ENCODE measurements around the gene WWOX. TPM values are rescaled to one million over a fixed set of nuclear protein-coding genes. Genes with fewer than 3 reads are reported as not detected.
A peak's percentile ranks its signal among the peaks of the same experiment; 100 is the strongest.

The WWOX gene
- total RNA-seq, 1 donor from 2014 or later, result 12.6 TPM

DNA sequence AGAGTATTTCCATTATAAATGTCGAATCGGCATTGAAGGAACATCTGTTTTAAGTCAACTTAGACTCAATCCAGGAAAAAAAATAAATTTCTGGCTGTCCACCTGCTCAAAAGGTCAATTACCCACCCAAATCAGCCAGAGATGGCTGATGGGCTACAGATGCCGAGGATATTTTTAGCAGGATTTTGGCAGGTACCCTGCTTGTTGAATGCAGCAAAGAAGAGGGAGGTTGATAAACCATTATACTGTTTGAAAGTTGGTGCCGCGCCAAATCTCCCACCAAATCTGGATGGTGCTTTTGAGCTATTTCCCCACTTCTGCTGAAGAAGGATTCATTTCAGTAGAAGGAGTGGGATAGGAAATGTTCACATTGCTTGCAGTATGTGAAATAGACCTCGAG lies 963.4 kb downstream of the WWOX start:
- TF ChIP-seq, protein P1, sequence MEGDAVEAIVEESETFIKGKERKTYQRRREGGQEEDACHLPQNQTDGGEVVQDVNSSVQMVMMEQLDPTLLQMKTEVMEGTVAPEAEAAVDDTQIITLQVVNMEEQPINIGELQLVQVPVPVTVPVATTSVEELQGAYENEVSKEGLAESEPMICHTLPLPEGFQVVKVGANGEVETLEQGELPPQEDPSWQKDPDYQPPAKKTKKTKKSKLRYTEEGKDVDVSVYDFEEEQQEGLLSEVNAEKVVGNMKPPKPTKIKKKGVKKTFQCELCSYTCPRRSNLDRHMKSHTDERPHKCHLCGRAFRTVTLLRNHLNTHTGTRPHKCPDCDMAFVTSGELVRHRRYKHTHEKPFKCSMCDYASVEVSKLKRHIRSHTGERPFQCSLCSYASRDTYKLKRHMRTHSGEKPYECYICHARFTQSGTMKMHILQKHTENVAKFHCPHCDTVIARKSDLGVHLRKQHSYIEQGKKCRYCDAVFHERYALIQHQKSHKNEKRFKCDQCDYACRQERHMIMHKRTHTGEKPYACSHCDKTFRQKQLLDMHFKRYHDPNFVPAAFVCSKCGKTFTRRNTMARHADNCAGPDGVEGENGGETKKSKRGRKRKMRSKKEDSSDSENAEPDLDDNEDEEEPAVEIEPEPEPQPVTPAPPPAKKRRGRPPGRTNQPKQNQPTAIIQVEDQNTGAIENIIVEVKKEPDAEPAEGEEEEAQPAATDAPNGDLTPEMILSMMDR (IDR thresholded peaks at IDR 0.05; ENCODE audit: insufficient read depth, low read length, severe bottlenecking), result no peak
- FAIRE-seq (no peak), DNase-seq (ENCODE audit: low read depth) (no peak)
- Histone ChIP-seq H3K27me3 (ENCODE audit: control insufficient read depth, insufficient read depth, low read length) (no peaks in the 10 kb centered on the region), H3K4me3 (ENCODE audit: low read depth, low read length) (no peak overlapping the region), H3K36me3 (ENCODE audit: control insufficient read depth, insufficient read depth, low read length) (no peaks in the 10 kb centered on the region)

DNA sequence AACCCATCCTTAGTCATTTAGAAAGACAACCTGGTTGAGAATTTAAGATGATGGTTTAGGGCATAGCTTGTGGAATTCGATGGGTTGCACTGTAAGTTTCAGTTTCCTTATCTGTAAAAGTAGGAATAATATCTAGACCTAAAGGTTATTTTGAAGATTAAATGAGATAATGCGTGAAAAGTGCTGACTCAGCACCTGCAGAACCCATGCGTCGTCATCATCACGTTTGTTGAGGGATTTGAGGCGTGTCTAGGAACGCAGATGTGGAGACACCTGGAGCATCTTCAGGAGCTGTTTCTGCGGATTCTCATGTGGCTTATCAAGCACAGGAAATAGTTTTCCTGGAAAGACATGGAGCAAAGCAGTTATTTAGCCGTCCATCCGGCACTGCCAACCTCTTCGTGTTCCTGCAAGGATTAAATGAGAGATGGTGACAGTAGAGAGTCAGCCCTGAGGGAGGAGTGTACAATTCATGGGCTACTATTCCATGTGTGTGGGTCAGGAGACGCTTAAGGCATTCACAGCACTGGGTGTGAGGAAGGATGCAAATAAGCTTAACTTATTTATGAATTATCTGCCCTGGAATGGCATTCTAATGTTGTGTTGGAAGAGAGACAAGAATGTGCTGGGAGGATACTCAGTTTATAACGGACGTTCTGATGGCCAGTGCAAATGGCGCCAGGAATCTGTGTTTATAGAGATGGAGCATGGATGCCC lies 965.0 kb downstream of the WWOX start:
- no peaks in the 10 kb centered on the region for H3K27me3 ChIP-seq (ENCODE audit: control insufficient read depth, insufficient read depth, low read length)
- no peak overlapping the region for H3K4me3 ChIP-seq (ENCODE audit: low read depth, low read length)
- no peak for DNase-seq (ENCODE audit: low read depth)
- TF ChIP-seq, protein P1 (IDR thresholded peaks at IDR 0.05; ENCODE audit: insufficient read depth, low read length, severe bottlenecking), result no peak
- no peak for FAIRE-seq
- no peaks in the 10 kb centered on the region for H3K36me3 ChIP-seq (ENCODE audit: control insufficient read depth, insufficient read depth, low read length)

DNA sequence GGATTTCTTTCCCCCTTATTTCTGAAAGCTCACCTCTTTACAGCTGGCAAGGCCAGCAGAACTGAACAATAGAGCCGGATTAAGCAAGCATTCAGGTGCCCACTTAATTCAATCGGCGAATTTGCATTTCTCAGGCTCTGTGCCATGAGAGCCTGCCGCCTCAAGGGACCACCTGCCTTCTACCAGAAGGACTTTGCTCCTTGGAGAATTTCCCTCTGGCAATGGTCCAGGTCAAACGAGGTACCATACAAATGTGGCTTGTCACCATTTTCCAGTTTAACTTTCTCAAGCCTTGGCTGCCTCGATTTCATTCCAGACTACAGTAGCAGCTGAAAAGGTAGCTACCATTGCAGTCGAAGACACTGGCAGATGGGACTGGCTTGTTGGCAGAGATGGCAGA lies 967.1 kb downstream of the WWOX start:
- Histone ChIP-seq H3K36me3 (ENCODE audit: control insufficient read depth, insufficient read depth, low read length) (no peaks in the 10 kb centered on the region), H3K4me3 (ENCODE audit: low read depth, low read length) (no peak overlapping the region), H3K27me3 (ENCODE audit: control insufficient read depth, insufficient read depth, low read length) (no peaks in the 10 kb centered on the region)
- DNase-seq (ENCODE audit: low read depth), result no peak
- TF ChIP-seq, protein P1 (IDR thresholded peaks at IDR 0.05; ENCODE audit: insufficient read depth, low read length, severe bottlenecking), result no peak
- no peak for FAIRE-seq

- no peak overlapping the region for H3K4me3 ChIP-seq (ENCODE audit: low read depth, low read length)
- H3K27me3 ChIP-seq (ENCODE audit: control insufficient read depth, insufficient read depth, low read length), result no peaks in the 10 kb centered on the region
- H3K36me3 ChIP-seq (ENCODE audit: control insufficient read depth, insufficient read depth, low read length), result no peaks in the 10 kb centered on the region
- TF ChIP-seq, protein P1 (IDR thresholded peaks at IDR 0.05; ENCODE audit: insufficient read depth, low read length, severe bottlenecking), result no peak
- FAIRE-seq (no peak), DNase-seq (ENCODE audit: low read depth) (peak; percentile 80)
Measured at GRCh38 chr16:79067600-79067999, 968.1 kb downstream of the WWOX start.

GRCh38 chr16:79069121-79069520 lies 969.7 kb downstream of the WWOX start:
- H3K36me3 ChIP-seq (ENCODE audit: control insufficient read depth, insufficient read depth, low read length), result no peaks in the 10 kb centered on the region
- TF ChIP-seq, protein P1 (IDR thresholded peaks at IDR 0.05; ENCODE audit: insufficient read depth, low read length, severe bottlenecking), result no peak
- H3K27me3 ChIP-seq (ENCODE audit: control insufficient read depth, insufficient read depth, low read length), result no peaks in the 10 kb centered on the region
- DNase-seq (ENCODE audit: low read depth) (no peak), FAIRE-seq (no peak)
- no peak overlapping the region for H3K4me3 ChIP-seq (ENCODE audit: low read depth, low read length)

DNA sequence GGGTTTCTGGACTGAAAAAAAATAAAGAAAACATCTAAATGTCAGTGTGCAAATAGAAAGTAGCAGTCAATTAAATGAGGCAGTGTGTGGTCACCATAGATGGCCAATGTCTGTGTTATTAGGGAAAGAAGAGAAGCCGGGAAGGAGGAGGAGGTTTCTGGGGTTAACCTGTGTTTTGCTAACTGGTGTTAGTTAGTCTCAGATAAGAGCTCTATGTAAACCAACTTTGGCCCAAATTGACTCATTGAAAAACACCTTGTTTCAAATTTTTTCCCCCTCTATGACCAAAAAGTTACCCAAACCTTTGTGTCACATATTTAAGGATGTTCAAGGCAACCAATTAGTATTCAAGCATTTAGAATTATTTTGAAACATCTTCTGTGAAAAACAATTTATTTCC lies 970.2 kb downstream of the WWOX start:
- H3K36me3 ChIP-seq (ENCODE audit: control insufficient read depth, insufficient read depth, low read length), result no peaks in the 10 kb centered on the region
- FAIRE-seq (no peak), DNase-seq (ENCODE audit: low read depth) (no peak)
- no peak overlapping the region for H3K4me3 ChIP-seq (ENCODE audit: low read depth, low read length)
- TF ChIP-seq, protein P1 (IDR thresholded peaks at IDR 0.05; ENCODE audit: insufficient read depth, low read length, severe bottlenecking), result no peak
- H3K27me3 ChIP-seq (ENCODE audit: control insufficient read depth, insufficient read depth, low read length), result no peaks in the 10 kb centered on the region

Data from bronchial epithelial cell (primary cell).